ENCODE measurements around the gene DNAH10.
"Not testable (repeated sequence)": the region's sequence is repeated elsewhere in the genome, so short reads cannot be mapped to it uniquely, and the experiment has no call there.

Gene DNAH10

DNA sequence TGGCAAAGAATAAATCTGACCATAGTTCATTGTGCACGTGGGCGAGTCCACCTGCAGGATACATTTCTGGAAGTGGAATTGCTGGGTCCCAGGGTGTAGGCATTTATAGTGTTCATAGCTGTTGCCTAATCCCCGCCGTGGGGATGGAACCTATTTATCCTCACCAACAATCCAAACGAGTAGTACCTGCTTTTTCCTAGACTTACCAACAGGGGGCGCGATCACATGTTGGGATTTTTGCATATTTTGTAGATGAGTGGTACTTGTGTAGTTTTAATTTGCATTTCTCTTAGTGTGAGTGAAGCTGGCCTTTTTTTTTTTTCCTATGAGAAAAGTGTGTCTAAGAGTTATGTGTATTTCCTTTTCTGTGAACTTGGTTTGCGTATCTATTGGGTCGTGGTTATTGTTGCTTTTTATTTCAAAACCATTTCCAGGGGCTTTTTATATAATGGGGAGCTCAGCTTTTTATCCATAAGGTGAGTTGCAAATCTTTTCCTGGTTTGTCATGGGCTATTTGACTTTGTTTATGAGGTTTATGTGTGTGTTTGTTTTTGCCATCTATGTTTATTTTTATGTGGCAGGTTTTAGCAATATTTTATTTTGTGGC lies 143.3 kb downstream of the DNAH10 start:
- H3K9ac ChIP-seq (ENCODE audit: low read depth, low read length) = no peak overlapping the region
- H3K27ac ChIP-seq (ENCODE audit: low read length) = no peak overlapping the region
- H3K36me3 ChIP-seq (ENCODE audit: insufficient read depth, low read depth, low read length) = no peaks in the 10 kb centered on the region
- H3K4me1 ChIP-seq (ENCODE audit: insufficient read depth, low read length) = no peaks in the 10 kb centered on the region
- H3K9me3 ChIP-seq (ENCODE audit: insufficient read depth, low read depth, low read length) = no peaks in the 10 kb centered on the region
- peaks cover 6% of the 10 kb centered on the region; the same call in 1 of the 2 replicates for H3K27me3 ChIP-seq (ENCODE audit: insufficient read depth, low read length)
- no peak overlapping the region for H3K4me3 ChIP-seq (ENCODE audit: low read length)

DNA sequence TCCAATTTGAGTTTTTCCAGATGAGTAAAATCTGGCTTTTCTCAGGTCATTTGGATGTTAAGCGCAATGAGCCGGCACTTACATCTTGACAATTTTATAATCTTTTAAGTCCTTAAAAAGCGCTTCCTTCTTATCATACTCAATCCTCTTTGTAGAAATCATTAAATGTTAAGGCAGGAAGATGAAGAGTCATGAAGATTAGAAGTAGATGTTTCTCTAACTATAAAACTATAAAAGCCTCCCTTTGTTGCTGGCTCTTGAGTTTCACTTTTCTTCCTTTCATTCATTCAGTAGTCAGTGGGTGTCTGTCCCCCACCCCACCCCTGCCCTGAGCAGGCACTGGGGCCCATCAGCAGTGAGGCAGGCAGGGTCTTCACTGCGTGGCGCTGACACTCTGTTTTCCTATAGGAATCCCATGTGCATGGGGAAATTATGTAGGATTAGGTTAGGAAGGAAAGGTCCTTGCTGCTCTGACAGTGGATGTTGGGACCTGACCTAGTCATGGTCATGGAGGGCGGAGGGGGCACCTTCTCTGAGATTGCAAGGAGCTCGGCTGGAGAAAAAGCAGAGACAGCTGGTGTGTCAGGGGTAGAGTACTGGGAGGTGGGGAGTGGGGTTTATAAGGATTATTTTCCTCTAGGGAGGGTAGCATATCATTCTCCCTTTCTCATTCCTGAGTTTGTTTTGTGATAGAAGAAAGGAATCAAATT lies 144.8 kb downstream of the DNAH10 start:
- Histone ChIP-seq H3K4me3 (ENCODE audit: low read length) (no peak overlapping the region), H3K9ac (ENCODE audit: low read depth, low read length) (no peak overlapping the region), H3K36me3 (ENCODE audit: insufficient read depth, low read depth, low read length) (no peaks in the 10 kb centered on the region), H3K27ac (ENCODE audit: low read length) (no peak overlapping the region), H3K9me3 (ENCODE audit: insufficient read depth, low read depth, low read length) (no peaks in the 10 kb centered on the region), H3K4me1 (ENCODE audit: insufficient read depth, low read length) (no peaks in the 10 kb centered on the region), H3K27me3 (ENCODE audit: insufficient read depth, low read length) (peaks cover 6% of the 10 kb centered on the region; the same call in 1 of the 2 replicates)

DNA sequence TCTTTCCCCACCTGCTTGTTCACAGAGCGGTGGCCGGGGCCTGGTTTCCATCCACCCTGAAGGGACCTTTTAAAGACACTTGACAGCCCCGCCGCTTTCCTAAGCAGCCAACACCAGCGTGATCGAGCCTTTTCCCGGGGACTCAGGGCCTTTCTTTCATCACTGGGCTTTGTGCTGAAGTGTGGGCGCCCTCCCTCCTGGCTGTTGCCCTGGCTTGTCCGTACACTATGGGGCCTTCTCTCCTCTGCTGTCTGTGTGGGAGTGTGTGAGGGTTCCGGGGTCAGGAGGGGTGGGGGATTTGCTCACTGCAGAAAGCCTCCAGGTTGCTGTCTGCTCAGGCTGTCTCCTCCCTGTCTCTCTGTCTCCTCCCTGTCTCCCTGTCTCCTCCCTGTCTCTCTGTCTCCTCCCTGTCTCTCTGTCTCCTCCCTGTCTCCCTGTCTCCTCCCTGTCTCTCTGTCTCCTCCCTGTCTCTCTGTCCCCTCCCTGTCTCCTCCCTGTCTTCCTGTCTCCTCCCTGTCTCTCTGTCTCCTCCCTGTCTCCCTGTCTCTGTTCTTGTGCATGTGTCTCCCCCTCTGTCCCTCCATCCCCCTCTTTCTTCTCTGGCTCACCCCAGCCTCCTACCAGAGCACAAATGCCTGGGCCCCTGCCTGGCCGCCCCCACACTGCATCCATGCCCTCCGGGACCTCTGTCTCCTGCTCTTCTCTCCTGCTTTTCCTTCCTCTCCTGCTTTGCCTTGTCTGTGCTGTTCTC lies 145.8 kb downstream of the DNAH10 start:
- H3K9me3 ChIP-seq (ENCODE audit: insufficient read depth, low read depth, low read length) = no peaks in the 10 kb centered on the region
- no peaks in the 10 kb centered on the region for H3K4me1 ChIP-seq (ENCODE audit: insufficient read depth, low read length)
- H3K4me3 ChIP-seq (ENCODE audit: low read length) = no peak overlapping the region
- no peak overlapping the region for H3K9ac ChIP-seq (ENCODE audit: low read depth, low read length)
- H3K27ac ChIP-seq (ENCODE audit: low read length) = no peak overlapping the region
- no peaks in the 10 kb centered on the region for H3K36me3 ChIP-seq (ENCODE audit: insufficient read depth, low read depth, low read length)
- H3K27me3 ChIP-seq (ENCODE audit: insufficient read depth, low read length) = peaks cover 2% of the 10 kb centered on the region; the same call in 1 of the 2 replicates

DNA sequence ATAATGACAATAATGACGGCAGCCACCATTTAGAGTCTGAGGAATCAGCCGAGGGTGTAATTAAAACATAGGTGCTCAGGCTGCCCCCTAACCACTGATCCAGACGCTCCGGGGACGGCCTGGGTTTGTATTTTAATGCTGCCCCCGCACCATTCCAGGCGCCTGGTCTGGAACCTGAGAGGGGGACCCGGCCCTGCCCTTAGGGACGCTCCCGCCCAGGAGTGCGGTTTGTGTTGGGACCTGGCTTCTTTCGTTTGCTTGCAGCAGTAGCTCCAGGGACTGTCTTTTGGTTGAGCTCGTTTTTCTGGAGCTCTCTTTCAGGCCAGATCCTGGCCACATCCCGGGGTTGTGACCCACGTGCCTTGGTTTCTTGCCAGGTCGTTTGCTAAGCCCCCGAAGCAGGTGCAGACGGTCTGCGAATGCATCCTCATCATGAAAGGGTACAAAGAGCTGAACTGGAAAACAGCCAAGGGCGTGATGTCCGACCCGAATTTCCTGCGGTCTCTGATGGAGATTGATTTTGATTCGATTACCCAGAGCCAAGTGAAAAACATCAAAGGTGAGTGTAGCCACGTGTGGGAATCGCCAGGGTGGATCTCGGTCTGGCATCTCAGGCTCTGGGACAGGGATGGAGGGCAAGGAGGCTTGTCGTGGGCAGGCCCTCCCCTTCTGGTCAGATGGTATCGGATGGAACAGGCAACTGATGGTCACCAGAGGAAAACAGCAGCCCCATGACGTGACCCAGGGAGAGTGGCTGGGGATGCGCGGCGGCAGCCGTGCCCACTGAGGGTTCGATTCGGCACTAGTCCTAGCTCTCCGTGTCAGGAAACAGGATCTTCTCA lies 147.0 kb downstream of the DNAH10 start:
- Histone ChIP-seq H3K27ac (ENCODE audit: low read length) (no peak overlapping the region), H3K9ac (ENCODE audit: low read depth, low read length) (no peak overlapping the region), H3K27me3 (ENCODE audit: insufficient read depth, low read length) (no peaks in the 10 kb centered on the region), H3K36me3 (ENCODE audit: insufficient read depth, low read depth, low read length) (no peaks in the 10 kb centered on the region), H3K9me3 (ENCODE audit: insufficient read depth, low read depth, low read length) (no peaks in the 10 kb centered on the region), H3K4me3 (ENCODE audit: low read length) (no peak overlapping the region), H3K4me1 (ENCODE audit: insufficient read depth, low read length) (no peaks in the 10 kb centered on the region)

DNA sequence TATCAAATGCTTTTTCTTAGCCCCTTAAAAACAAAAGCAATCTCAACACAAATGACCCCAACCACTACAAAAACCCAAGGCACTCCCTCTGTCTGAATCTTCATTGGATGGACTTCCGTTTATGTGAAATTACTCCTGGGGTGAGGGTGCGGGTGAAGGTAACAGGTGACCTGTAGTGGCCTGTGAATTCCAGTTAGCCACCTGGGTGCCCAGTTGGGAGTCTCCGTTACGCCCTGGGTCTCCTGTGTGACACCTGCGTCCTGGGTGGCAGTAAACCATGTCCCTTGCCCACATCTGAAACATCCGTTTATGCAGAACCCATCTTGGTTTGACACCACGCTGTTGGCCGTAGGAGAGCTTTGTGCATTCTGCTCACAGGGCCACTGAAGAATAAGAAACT lies 148.0 kb downstream of the DNAH10 start:
- no peaks in the 10 kb centered on the region for H3K36me3 ChIP-seq (ENCODE audit: insufficient read depth, low read depth, low read length)
- H3K9me3 ChIP-seq (ENCODE audit: insufficient read depth, low read depth, low read length) = no peaks in the 10 kb centered on the region
- H3K4me1 ChIP-seq (ENCODE audit: insufficient read depth, low read length) = no peaks in the 10 kb centered on the region
- no peak overlapping the region for H3K27ac ChIP-seq (ENCODE audit: low read length)
- H3K27me3 ChIP-seq (ENCODE audit: insufficient read depth, low read length) = peaks cover 5% of the 10 kb centered on the region; the same call in 1 of the 2 replicates
- H3K4me3 ChIP-seq (ENCODE audit: low read length) = no peak overlapping the region
- no peak overlapping the region for H3K9ac ChIP-seq (ENCODE audit: low read depth, low read length)

DNA sequence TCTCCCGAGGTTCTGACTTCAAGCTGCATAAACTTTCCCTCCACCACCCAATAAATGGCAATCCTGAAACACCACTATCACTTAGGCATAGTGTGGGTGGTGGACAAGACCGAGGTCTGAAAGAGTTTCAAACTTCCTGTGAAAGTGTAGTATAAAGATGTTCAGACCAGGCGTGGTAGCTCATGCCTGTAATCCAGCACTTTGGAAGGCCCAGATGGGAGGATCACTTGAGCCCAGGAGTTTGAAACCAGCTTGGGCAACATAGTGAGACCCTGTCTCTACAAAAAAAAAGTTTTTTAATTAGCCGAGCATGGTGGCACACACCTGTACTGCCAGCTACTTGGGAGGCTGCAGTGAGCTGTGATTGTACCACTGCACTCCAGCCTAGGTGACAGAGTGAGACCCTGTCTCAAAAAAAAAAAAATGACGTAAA lies 148.7 kb downstream of the DNAH10 start:
- H3K4me3 ChIP-seq (ENCODE audit: low read length) = no peak overlapping the region
- H3K4me1 ChIP-seq (ENCODE audit: insufficient read depth, low read length) = no peaks in the 10 kb centered on the region
- H3K36me3 ChIP-seq (ENCODE audit: insufficient read depth, low read depth, low read length) = no peaks in the 10 kb centered on the region
- H3K27me3 ChIP-seq (ENCODE audit: insufficient read depth, low read length) = peaks cover 11% of the 10 kb centered on the region; the same call in 1 of the 2 replicates
- no peak overlapping the region for H3K27ac ChIP-seq (ENCODE audit: low read length)
- no peak overlapping the region for H3K9ac ChIP-seq (ENCODE audit: low read depth, low read length)
- no peaks in the 10 kb centered on the region for H3K9me3 ChIP-seq (ENCODE audit: insufficient read depth, low read depth, low read length)

DNA sequence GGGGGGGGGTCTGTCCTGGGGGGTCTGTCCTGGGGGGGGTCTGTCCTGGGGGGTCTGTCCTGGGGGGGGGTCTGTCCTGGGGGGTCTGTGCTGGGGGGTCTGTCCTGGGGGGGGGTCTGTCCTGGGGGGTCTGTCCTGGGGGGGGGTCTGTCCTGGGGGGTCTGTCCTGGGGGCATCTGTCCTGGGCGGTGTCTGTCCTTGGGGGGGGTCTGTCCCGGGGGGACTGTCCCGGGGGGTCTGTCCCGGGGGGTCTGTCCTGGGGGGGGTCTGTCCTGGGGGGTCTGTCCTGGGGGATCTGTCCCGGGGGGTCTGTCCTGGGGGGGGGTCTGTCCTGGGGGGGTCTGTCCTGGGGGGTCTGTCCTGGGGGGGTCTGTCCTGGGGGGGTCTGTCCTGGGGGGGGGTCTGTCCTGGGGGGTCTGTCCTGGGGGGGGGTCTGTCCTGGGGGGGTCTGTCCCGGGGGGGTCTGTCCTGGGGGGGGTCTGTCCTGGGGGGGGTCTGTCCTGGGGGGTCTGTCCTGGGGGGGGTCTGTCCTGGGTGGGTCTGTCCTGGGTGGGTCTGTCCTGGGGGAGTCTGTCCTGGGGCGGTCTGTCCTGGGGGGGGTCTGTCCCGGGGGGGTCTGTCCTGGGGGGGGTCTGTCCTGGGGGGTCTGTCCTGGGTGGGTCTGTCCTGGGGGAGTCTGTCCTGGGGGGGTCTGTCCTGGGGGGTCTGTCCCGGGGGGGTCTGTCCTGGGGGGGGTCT lies 149.7 kb downstream of the DNAH10 start:
- not testable (repeated sequence) for H3K36me3 ChIP-seq (ENCODE audit: insufficient read depth, low read depth, low read length); H3K4me3 ChIP-seq (ENCODE audit: low read length); H3K4me1 ChIP-seq (ENCODE audit: insufficient read depth, low read length); H3K27ac ChIP-seq (ENCODE audit: low read length); H3K9me3 ChIP-seq (ENCODE audit: insufficient read depth, low read depth, low read length); H3K9ac ChIP-seq (ENCODE audit: low read depth, low read length)
- peaks cover 17% of the 10 kb centered on the region for H3K27me3 ChIP-seq (ENCODE audit: insufficient read depth, low read length)

DNA sequence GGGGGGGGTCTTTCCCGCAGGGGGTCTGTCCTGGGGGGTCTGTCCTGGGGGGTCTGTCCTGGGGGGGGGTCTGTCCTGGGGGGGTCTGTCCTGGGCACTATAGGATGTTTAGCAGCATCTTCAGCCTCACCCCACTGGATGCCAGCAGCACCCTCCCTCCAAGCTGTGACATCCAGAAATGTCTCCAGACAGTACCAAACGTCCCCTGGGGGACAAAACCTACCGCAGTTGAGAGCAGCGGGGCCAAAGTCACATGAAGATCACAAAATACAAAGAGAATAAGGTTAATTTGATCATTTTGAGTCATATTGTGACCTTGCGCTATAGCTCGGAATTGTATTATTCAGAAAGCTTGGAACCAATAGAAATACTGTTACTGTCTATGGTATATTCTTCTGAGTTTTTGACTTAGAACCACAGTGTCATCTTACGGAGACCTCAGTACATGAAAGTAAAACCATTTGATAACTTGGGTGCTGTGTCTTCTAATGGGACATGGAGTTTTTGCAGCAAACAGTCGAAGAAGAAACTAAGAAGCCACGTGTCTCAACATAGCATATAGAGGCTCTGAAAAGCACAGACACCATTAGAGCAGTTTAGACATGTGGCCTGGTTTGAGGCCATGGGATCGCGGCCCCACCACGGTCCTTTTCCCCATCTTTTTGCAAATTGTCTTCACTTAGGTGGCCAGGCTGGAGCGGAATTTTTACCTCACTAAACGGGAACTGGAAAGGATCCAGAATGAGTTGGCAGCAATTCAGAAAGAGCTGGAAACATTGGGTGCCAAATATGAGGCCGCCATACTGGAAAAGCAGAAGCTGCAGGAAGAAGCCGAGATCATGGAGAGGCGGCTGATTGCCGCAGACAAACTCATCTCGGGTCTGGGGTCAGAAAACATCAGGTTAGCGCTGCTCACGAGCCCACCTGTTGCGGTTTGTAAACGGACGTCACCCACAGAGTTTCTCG lies 150.6 kb downstream of the DNAH10 start:
- Histone ChIP-seq H3K27ac (ENCODE audit: low read length) (no peak overlapping the region), H3K9ac (ENCODE audit: low read depth, low read length) (no peak overlapping the region), H3K4me3 (ENCODE audit: low read length) (no peak overlapping the region), H3K9me3 (ENCODE audit: insufficient read depth, low read depth, low read length) (no peaks in the 10 kb centered on the region), H3K4me1 (ENCODE audit: insufficient read depth, low read length) (no peaks in the 10 kb centered on the region), H3K27me3 (ENCODE audit: insufficient read depth, low read length) (peaks cover 17% of the 10 kb centered on the region), H3K36me3 (ENCODE audit: insufficient read depth, low read depth, low read length) (no peaks in the 10 kb centered on the region)

DNA sequence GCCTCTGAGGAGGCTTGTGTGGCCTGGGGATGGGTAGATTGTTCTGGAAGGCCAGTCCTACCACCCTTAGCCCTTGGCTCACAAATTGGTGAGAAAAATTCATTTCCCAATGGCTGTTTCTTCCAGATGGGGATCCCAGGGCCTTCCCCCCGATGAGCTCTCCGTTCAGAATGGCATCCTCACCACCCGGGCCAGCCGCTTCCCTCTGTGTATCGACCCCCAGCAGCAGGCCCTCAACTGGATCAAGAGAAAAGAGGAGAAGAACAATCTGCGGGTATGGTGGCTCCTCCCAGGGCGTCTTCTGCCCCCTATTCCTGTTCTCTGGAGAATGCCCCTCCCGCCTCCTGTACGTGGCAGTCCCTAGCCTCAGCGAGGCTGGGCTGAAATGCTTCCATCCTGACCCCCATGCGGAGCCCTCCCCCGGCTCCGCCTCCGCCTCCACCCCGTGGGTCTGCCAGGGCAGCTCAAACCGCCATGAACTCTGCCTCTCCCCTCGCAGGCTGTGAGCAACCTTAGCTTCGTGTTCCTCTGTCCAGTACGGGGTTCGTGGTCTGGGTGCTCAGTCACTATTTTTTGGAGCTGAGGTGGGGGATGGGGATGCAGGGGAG lies 152.7 kb downstream of the DNAH10 start:
- Histone ChIP-seq H3K27ac (ENCODE audit: low read length) (no peak overlapping the region), H3K4me3 (ENCODE audit: low read length) (no peak overlapping the region), H3K9ac (ENCODE audit: low read depth, low read length) (no peak overlapping the region), H3K27me3 (ENCODE audit: insufficient read depth, low read length) (peaks cover 17% of the 10 kb centered on the region), H3K9me3 (ENCODE audit: insufficient read depth, low read depth, low read length) (no peaks in the 10 kb centered on the region), H3K36me3 (ENCODE audit: insufficient read depth, low read depth, low read length) (no peaks in the 10 kb centered on the region), H3K4me1 (ENCODE audit: insufficient read depth, low read length) (no peaks in the 10 kb centered on the region)

DNA sequence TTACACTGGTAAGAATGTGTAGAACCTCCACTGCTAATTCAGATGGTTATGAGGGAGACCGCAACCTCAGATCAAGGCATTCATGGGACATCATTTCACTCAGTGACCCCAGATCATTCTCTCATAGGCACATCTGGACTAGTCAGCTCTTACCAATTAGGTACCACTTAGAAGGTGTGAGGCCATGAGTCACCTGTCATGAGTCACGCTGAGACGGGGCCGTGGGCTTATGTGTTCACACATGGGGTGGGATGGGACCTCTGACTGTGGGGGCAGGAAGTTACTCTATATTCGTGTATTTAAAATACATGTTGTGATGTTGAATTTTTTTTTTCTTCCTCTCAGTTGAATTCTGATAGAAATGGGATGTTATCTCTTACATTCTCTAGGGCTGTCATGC lies 154.6 kb downstream of the DNAH10 start:
- Histone ChIP-seq H3K4me3 (ENCODE audit: low read length) (no peak overlapping the region), H3K9ac (ENCODE audit: low read depth, low read length) (no peak overlapping the region), H3K27me3 (ENCODE audit: insufficient read depth, low read length) (peaks cover 17% of the 10 kb centered on the region), H3K36me3 (ENCODE audit: insufficient read depth, low read depth, low read length) (no peaks in the 10 kb centered on the region), H3K4me1 (ENCODE audit: insufficient read depth, low read length) (no peaks in the 10 kb centered on the region), H3K27ac (ENCODE audit: low read length) (no peak overlapping the region), H3K9me3 (ENCODE audit: insufficient read depth, low read depth, low read length) (no peaks in the 10 kb centered on the region)
